Esophagus squamous epithelium (tissue), 4 donors: Measurements from ENCODE around the gene FHOD3.

ENCODE experiments used
- POLR2A ChIP-seq, 4 donors: fragments of 450-650 bp; IDR thresholded peaks; one replicate each; pipeline ENCODE4 v1.6.1; 2017; ENCODE audit warnings: antibody characterized with exemption in 4 of 4, mild to moderate bottlenecking in 4 of 4, moderate library complexity in 3 of 4
- TF ChIP-seq, protein P1 (sequence below), 6 experiments: fragments of 450-650 bp in 4 of 6; fragments of 200-600 bp in 2 of 6; sonication (generic) in 2 of 6; IDR thresholded peaks; one replicate each; pipeline ENCODE4 v1.5.1; 2016 to 2019; ENCODE audit warnings: antibody characterized with exemption in 6 of 6, mild to moderate bottlenecking in 4 of 6, moderate library complexity in 4 of 6

DNA sequence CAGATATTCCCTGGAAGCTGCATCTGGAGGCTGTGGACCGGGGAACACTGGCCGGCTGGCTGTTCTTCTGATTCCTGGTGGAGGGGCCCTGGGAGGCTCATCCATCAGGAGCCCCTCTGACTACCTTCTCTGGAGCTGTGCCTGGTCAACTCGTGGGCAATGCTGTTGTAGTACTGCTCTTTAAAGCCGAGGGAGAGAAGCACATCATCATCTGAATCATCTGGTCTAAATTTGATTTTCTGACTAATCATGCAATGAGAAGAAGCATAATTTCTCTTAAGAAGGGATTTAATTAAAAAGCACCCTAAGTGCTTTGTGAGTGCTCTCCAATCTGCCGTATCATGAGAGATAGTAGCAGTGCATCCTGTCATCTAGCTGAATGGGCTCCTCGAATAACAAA is 229.5 kb downstream of the FHOD3 start:
- TF ChIP-seq, protein P1, sequence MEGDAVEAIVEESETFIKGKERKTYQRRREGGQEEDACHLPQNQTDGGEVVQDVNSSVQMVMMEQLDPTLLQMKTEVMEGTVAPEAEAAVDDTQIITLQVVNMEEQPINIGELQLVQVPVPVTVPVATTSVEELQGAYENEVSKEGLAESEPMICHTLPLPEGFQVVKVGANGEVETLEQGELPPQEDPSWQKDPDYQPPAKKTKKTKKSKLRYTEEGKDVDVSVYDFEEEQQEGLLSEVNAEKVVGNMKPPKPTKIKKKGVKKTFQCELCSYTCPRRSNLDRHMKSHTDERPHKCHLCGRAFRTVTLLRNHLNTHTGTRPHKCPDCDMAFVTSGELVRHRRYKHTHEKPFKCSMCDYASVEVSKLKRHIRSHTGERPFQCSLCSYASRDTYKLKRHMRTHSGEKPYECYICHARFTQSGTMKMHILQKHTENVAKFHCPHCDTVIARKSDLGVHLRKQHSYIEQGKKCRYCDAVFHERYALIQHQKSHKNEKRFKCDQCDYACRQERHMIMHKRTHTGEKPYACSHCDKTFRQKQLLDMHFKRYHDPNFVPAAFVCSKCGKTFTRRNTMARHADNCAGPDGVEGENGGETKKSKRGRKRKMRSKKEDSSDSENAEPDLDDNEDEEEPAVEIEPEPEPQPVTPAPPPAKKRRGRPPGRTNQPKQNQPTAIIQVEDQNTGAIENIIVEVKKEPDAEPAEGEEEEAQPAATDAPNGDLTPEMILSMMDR (IDR thresholded peaks at IDR 0.05) = no peak
- no peak for TF ChIP-seq POLR2A (IDR thresholded peaks at IDR 0.05)
